Neural progenitor cell (in vitro differentiated cells): ENCODE measurements around the gene DNM1L. TPM values are rescaled to one million over a fixed set of nuclear protein-coding genes. Genes with fewer than 3 reads are reported as not detected.

ENCODE experiments used
- DNase-seq: peaks from one replicate; pipeline ENCODE4 v3.0.0-alpha.2; 2016; ENCODE audit warnings: low spot score
- H2AFZ ChIP-seq: fragments of 200-600 bp; sonication (generic); replicated peaks from 2 replicates; pipeline ENCODE4 v1.6.1; 2016; ENCODE audit warnings: antibody characterized with exemption
- H3F3A ChIP-seq: fragments of 200-600 bp; sonication (generic); 2 replicates; pipeline ENCODE4 v1.6.1; 2016; ENCODE audit warnings: antibody characterized with exemption, low read depth
- H3K27ac ChIP-seq: fragments of 200-600 bp; sonication (generic); 2 replicates; pipeline ENCODE4 v1.5.1; 2016; ENCODE audit warnings: mild to moderate bottlenecking
- H3K27me3 ChIP-seq: fragments of 200-600 bp; sonication (generic); 2 replicates; pipeline ENCODE4 v1.6.1; 2016; ENCODE audit warnings: mild to moderate bottlenecking, moderate library complexity
- H3K36me3 ChIP-seq: fragments of 200-600 bp; sonication (generic); 2 replicates; pipeline ENCODE4 v1.5.1; 2016
- H3K4me1 ChIP-seq: fragments of 200-600 bp; sonication (generic); 2 replicates; pipeline ENCODE4 v1.6.1; 2016; ENCODE audit warnings: mixed run types
- H3K4me2 ChIP-seq: fragments of 200-600 bp; sonication (generic); 2 replicates; pipeline ENCODE4 v1.6.1; 2016
- H3K4me3 ChIP-seq: fragments of 200-600 bp; sonication (generic); 2 replicates; pipeline ENCODE4 v1.5.1; 2016
- H3K79me2 ChIP-seq: fragments of 200-600 bp; sonication (generic); 2 replicates; pipeline ENCODE4 v1.6.1; 2016; ENCODE audit warnings: low read depth
- H3K9ac ChIP-seq: fragments of 200-600 bp; sonication (generic); 2 replicates; pipeline ENCODE4 v1.6.1; 2016
- H3K9me3 ChIP-seq: fragments of 200-600 bp; sonication (generic); 2 replicates; pipeline ENCODE4 v1.5.1; 2016; ENCODE audit warnings: low read depth
- H4K20me1 ChIP-seq: fragments of 200-600 bp; sonication (generic); 2 replicates; pipeline ENCODE4 v1.6.1; 2016; ENCODE audit warnings: low read depth
- H3K27ac Mint-ChIP-seq: 3 replicates; pipeline ENCODE4 v1.8.0; 2021; ENCODE audit warnings: mixed read lengths
- H3K27me3 Mint-ChIP-seq: 2 replicates; pipeline ENCODE4 v1.8.0; 2022; ENCODE audit warnings: low read depth, mild to moderate bottlenecking, inconsistent platforms, moderate library complexity, mixed read lengths; ENCODE audit not compliant: insufficient read depth
- H3K36me3 Mint-ChIP-seq: 3 replicates; pipeline ENCODE4 v1.8.0; 2021; ENCODE audit warnings: mixed read lengths
- H3K4me1 Mint-ChIP-seq: 3 replicates; pipeline ENCODE4 v1.8.0; 2021; ENCODE audit warnings: mixed read lengths
- H3K4me3 Mint-ChIP-seq: 3 replicates; pipeline ENCODE4 v1.8.0; 2021; ENCODE audit warnings: mild to moderate bottlenecking, moderate library complexity, mixed read lengths
- H3K9me3 Mint-ChIP-seq: 3 replicates; pipeline ENCODE4 v1.8.0; 2020; ENCODE audit warnings: mixed read lengths
- EZH2 ChIP-seq: fragments of 200-600 bp; sonication (generic); IDR thresholded peaks from 2 replicates; pipeline ENCODE4 v1.6.1; 2017; ENCODE audit warnings: antibody characterized with exemption, mild to moderate bottlenecking, moderate library complexity
- EZH2phosphoT487 ChIP-seq: fragments of 200-600 bp; sonication (generic); IDR thresholded peaks from 2 replicates; pipeline ENCODE4 v1.6.1; 2017; ENCODE audit warnings: antibody characterized with exemption
- total RNA-seq: library from RNA; depleted of rRNA; stranded (reverse); fragments of >200 nt; gene quantifications from 2 replicates; pipeline ENCODE4 v1.2.3, GENCODE V29; 2015; ENCODE audit warnings: low replicate concordance
- TF ChIP-seq, protein P1 (sequence below): fragments of 200-600 bp; sonication (generic); IDR thresholded peaks from 2 replicates; pipeline ENCODE4 v1.5.1; 2017; ENCODE audit warnings: antibody characterized with exemption, mild to moderate bottlenecking

DNM1L gene
- total RNA-seq, 1 donor from 2014 or later, result 133 TPM

GRCh38 chr12:32776258-32776657 is 97.2 kb downstream of the DNM1L start:
- H3K4me1 ChIP-seq, result no peaks in the 10 kb centered on the region
- H4K20me1 ChIP-seq, result no peaks in the 10 kb centered on the region
- Mint-ChIP-seq H3K36me3 (no peaks in the 10 kb centered on the region), H3K27me3 (peaks cover 3% of the 10 kb centered on the region), H3K9me3 (no peaks in the 10 kb centered on the region), H3K27ac (no peak overlapping the region), H3K4me3 (no peak overlapping the region), H3K4me1 (peaks cover 15% of the 10 kb centered on the region)
- H3F3A ChIP-seq, result no peaks in the 10 kb centered on the region
- no peak overlapping the region for H3K4me3 ChIP-seq
- H3K27me3 ChIP-seq, result no peaks in the 10 kb centered on the region
- no peaks in the 10 kb centered on the region for H3K36me3 ChIP-seq
- H3K27ac ChIP-seq, result no peak overlapping the region
- no peak for TF ChIP-seq EZH2
- no peak for TF ChIP-seq EZH2phosphoT487
- TF ChIP-seq, protein P1, sequence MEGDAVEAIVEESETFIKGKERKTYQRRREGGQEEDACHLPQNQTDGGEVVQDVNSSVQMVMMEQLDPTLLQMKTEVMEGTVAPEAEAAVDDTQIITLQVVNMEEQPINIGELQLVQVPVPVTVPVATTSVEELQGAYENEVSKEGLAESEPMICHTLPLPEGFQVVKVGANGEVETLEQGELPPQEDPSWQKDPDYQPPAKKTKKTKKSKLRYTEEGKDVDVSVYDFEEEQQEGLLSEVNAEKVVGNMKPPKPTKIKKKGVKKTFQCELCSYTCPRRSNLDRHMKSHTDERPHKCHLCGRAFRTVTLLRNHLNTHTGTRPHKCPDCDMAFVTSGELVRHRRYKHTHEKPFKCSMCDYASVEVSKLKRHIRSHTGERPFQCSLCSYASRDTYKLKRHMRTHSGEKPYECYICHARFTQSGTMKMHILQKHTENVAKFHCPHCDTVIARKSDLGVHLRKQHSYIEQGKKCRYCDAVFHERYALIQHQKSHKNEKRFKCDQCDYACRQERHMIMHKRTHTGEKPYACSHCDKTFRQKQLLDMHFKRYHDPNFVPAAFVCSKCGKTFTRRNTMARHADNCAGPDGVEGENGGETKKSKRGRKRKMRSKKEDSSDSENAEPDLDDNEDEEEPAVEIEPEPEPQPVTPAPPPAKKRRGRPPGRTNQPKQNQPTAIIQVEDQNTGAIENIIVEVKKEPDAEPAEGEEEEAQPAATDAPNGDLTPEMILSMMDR, result no peak
- H3K79me2 ChIP-seq, result no peaks in the 10 kb centered on the region
- no peaks in the 10 kb centered on the region for H3K9me3 ChIP-seq
- H2AFZ ChIP-seq, result no peak overlapping the region
- H3K4me2 ChIP-seq, result no peak overlapping the region
- H3K9ac ChIP-seq, result no peak overlapping the region
- no peak for DNase-seq

DNA sequence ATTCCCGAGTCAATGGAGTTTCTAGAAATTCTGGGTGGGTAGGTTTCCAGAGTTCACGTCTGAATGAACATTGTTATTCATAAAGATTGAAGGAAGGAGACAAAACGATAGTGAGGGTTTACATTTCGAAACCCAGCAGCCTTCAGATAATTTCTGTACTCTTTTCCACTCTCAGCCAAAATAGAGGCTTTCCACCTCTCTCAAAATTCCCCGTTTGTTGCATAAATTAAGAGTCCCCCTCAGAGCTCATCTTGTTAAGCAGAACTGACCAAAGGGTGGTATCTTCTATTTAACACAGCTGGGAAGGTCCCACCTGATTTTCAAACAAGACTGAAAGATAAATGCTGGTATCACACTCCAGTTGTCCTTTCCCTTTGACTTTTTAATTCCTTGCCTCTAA is 98.1 kb downstream of the DNM1L start:
- Histone ChIP-seq H3K27ac (no peak overlapping the region), H3K9ac (no peak overlapping the region), H3K4me1 (no peaks in the 10 kb centered on the region), H3K79me2 (no peaks in the 10 kb centered on the region), H3K4me2 (no peak overlapping the region), H3K36me3 (no peaks in the 10 kb centered on the region), H3K27me3 (no peaks in the 10 kb centered on the region), H4K20me1 (no peaks in the 10 kb centered on the region), H2AFZ (no peak overlapping the region), H3K4me3 (no peak overlapping the region), H3F3A (no peaks in the 10 kb centered on the region), H3K9me3 (no peaks in the 10 kb centered on the region)
- no peak for DNase-seq
- no peaks in the 10 kb centered on the region for H3K9me3 Mint-ChIP-seq
- peaks cover 3% of the 10 kb centered on the region for H3K27me3 Mint-ChIP-seq
- peaks cover 15% of the 10 kb centered on the region for H3K4me1 Mint-ChIP-seq
- no peak overlapping the region for H3K4me3 Mint-ChIP-seq
- H3K36me3 Mint-ChIP-seq, result no peaks in the 10 kb centered on the region
- TF ChIP-seq EZH2phosphoT487, result no peak
- no peak overlapping the region for H3K27ac Mint-ChIP-seq

DNA sequence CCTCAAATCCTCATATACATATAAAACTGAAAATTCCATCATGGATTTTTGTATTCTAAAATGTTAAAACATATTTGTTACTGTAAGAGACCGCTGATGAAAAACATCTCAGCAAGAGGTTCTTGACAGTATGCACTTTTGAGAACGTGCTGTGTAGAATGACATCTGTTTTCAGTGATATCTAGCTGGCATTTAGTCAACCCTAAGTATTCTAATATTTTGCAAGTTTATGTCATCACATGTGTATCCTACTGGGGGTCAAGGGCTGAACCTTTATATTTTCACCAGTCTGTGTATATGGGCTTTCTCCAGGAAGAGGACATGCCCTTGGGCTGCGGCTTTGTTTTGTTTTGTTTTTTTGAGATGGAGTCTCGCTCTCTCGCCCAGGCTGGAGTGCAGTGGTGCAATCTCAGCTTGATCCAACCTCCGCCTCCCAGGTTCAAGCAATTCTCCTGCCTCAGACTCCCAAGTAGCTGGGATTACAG is 98.6 kb downstream of the DNM1L start:
- no peaks in the 10 kb centered on the region for H3K9me3 ChIP-seq
- H3K27me3 Mint-ChIP-seq, result peaks cover 3% of the 10 kb centered on the region
- H3K4me1 Mint-ChIP-seq, result peaks cover 14% of the 10 kb centered on the region

DNA sequence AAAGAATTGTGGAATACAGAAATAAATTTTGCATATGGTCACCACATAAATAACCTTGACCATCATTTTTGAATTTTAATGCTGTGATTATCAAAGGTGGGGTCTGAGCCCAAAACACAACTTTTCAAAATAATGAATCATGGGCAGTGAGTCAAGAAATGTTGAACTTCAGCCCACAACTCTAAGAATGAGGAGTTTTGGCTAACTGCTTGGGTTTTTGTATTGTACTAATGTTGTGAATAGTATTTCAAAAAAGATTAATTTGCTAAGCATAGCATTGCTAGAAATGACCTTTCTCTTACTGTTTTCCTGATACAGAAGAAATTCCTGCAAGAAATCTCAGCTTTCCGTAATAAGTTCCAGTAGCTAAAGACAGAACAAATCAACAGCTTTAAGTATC is 101.0 kb downstream of the DNM1L start:
- no peak for DNase-seq
- no peak overlapping the region for H3K9ac ChIP-seq
- H3K9me3 ChIP-seq, result no peaks in the 10 kb centered on the region
- no peak overlapping the region for H3K4me3 Mint-ChIP-seq
- no peak overlapping the region for H3K4me3 ChIP-seq
- TF ChIP-seq, protein P1, result no peak
- TF ChIP-seq EZH2 (no peak), EZH2phosphoT487 (no peak)
- H2AFZ ChIP-seq, result no peak overlapping the region
- no peaks in the 10 kb centered on the region for H4K20me1 ChIP-seq
- H3K36me3 ChIP-seq, result no peaks in the 10 kb centered on the region
- H3K27me3 ChIP-seq, result no peaks in the 10 kb centered on the region
- H3K4me2 ChIP-seq, result no peak overlapping the region
- H3K4me1 Mint-ChIP-seq, result peaks cover 9% of the 10 kb centered on the region
- H3K9me3 Mint-ChIP-seq, result no peaks in the 10 kb centered on the region
- H3K79me2 ChIP-seq, result no peaks in the 10 kb centered on the region
- H3K36me3 Mint-ChIP-seq, result no peaks in the 10 kb centered on the region
- H3K27ac Mint-ChIP-seq, result no peak overlapping the region
- H3F3A ChIP-seq, result no peaks in the 10 kb centered on the region
- H3K27me3 Mint-ChIP-seq, result peaks cover 3% of the 10 kb centered on the region
- H3K27ac ChIP-seq, result no peak overlapping the region
- H3K4me1 ChIP-seq, result no peaks in the 10 kb centered on the region

More for the DNA sequence above, 98.6 kb downstream of the DNM1L start:
- H3K9me3 Mint-ChIP-seq, result no peaks in the 10 kb centered on the region
- Histone ChIP-seq H4K20me1 (no peaks in the 10 kb centered on the region), H3K4me2 (no peak overlapping the region), H2AFZ (no peak overlapping the region), H3K27ac (no peak overlapping the region), H3K79me2 (no peaks in the 10 kb centered on the region), H3K27me3 (no peaks in the 10 kb centered on the region), H3K4me3 (no peak overlapping the region), H3F3A (no peaks in the 10 kb centered on the region), H3K9ac (no peak overlapping the region), H3K36me3 (no peaks in the 10 kb centered on the region), H3K4me1 (no peaks in the 10 kb centered on the region)
- no peak overlapping the region for H3K27ac Mint-ChIP-seq
- no peak for DNase-seq
- no peak overlapping the region for H3K4me3 Mint-ChIP-seq
- no peaks in the 10 kb centered on the region for H3K36me3 Mint-ChIP-seq
- TF ChIP-seq EZH2phosphoT487, result no peak
- no peak for TF ChIP-seq EZH2
- TF ChIP-seq, protein P1, result no peak
